H1 (cell line): ENCODE results near the gene OTOS. TPM values are rescaled to one million over a fixed set of nuclear protein-coding genes. Genes with fewer than 3 reads are reported as not detected.

Experiments
- CTCF ChIA-PET: fragments of 300-600 bp; sonication (Branson Sonifier 250); formaldehyde crosslinking; loops from one replicate; lab custom pipeline; 2021; ENCODE audit not compliant: partially characterized antibody; lab: Charles Lee
- POLR2A ChIA-PET: fragments of 300-600 bp; sonication (Branson Sonifier 250); formaldehyde crosslinking; loops from one replicate; lab custom pipeline; 2021; ENCODE audit warnings: inconsistent platforms; ENCODE audit not compliant: partially characterized antibody; lab: Charles Lee
- DNase-seq, 2 experiments: peaks; one replicate each; pipeline versions ENCODE4 v3.0.0 to v3.0.0-alpha.2; 2010 to 2022; ENCODE audit warnings: low spot score in 2 of 2, low read depth in 1 of 2, mixed read lengths in 1 of 2
- FAIRE-seq: peaks from 2 replicates; lab custom pipeline; 2011; peaks lifted over from hg19 to GRCh38; lab: Jason Lieb, UNC
- H2AFZ ChIP-seq: 2 replicates; pipeline ENCODE4 v1.8.1; 2012; ENCODE audit warnings: low read length, inconsistent platforms
- H2AK5ac ChIP-seq: 2 replicates; pipeline ENCODE4 v1.6.1; 2013; ENCODE audit warnings: low read depth, low read length
- H2BK120ac ChIP-seq: replicated peaks from 2 replicates; pipeline ENCODE3; 2013; ENCODE audit warnings: low read depth, low read length, inconsistent platforms
- H2BK12ac ChIP-seq: 2 replicates; pipeline ENCODE4 v1.6.1; 2013; ENCODE audit warnings: low read depth, low read length
- H2BK15ac ChIP-seq: 2 replicates; pipeline ENCODE4 v1.6.1; 2013; ENCODE audit warnings: low read length
- H2BK20ac ChIP-seq: 2 replicates; pipeline ENCODE4 v1.6.1; 2013; ENCODE audit warnings: low read length
- H2BK5ac ChIP-seq: 2 replicates; pipeline ENCODE4 v1.6.1; 2013; ENCODE audit warnings: low read depth, low read length
- H3K14ac ChIP-seq: 2 replicates; pipeline ENCODE4 v1.6.1; 2013; ENCODE audit warnings: inconsistent platforms; ENCODE audit not compliant: insufficient read length
- H3K18ac ChIP-seq: 2 replicates; pipeline ENCODE4 v1.6.1; 2013; ENCODE audit warnings: low read length; ENCODE audit errors: extremely low read depth
- H3K23ac ChIP-seq: 2 replicates; pipeline ENCODE4 v1.6.1; 2013; ENCODE audit warnings: inconsistent platforms; ENCODE audit not compliant: insufficient read length
- H3K23me2 ChIP-seq: 2 replicates; pipeline ENCODE4 v1.6.1; 2013; ENCODE audit warnings: low read depth, low read length
- H3K27ac ChIP-seq: 2 replicates; pipeline ENCODE4 v1.6.1; 2011; ENCODE audit warnings: low read depth, low read length, inconsistent platforms
- H3K27me3 ChIP-seq, 4 experiments: replicated peaks in 1 of 4; 1 replicate in 1 of 4; 2 replicates in 3 of 4; pipeline versions ENCODE4 v1.6.1 to v1.8.1; 2011 to 2013; ENCODE audit warnings: low read length in 3 of 4, mild to moderate bottlenecking in 3 of 4, inconsistent platforms in 2 of 4, mixed read lengths in 2 of 4, moderate library complexity in 1 of 4; ENCODE audit not compliant: control insufficient read depth in 3 of 4, insufficient read depth in 3 of 4; ENCODE audit errors: extremely low read depth in 1 of 4
- H3K36me3 ChIP-seq, 4 experiments: 2 replicates each; pipeline versions ENCODE4 v1.6.1 to v1.8.1; 2011 to 2013; ENCODE audit warnings: mild to moderate bottlenecking in 4 of 4, low read length in 3 of 4, moderate library complexity in 2 of 4, control low read depth in 1 of 4, inconsistent platforms in 1 of 4; ENCODE audit not compliant: insufficient read depth in 4 of 4, control insufficient read depth in 2 of 4
- H3K4ac ChIP-seq: replicated peaks from 2 replicates; pipeline ENCODE3; 2013; ENCODE audit warnings: low read length, low read depth, mixed read lengths, inconsistent platforms; ENCODE audit not compliant: insufficient read length
- H3K4me1 ChIP-seq, 4 experiments: replicated peaks in 1 of 4; 1 replicate in 1 of 4; 2 replicates in 3 of 4; pipeline versions ENCODE4 v1.6.1 to v1.8.1; 2011 to 2013; ENCODE audit warnings: low read length in 3 of 4, inconsistent platforms in 2 of 4, mixed read lengths in 1 of 4; ENCODE audit not compliant: insufficient read depth in 4 of 4, control insufficient read depth in 3 of 4
- H3K4me2 ChIP-seq, 2 experiments: 2 replicates each; pipeline versions ENCODE4 v1.6.1 to v1.8.1; 2011 to 2013; ENCODE audit warnings: low read depth in 2 of 2, low read length in 2 of 2, control low read depth in 1 of 2, inconsistent platforms in 1 of 2, mild to moderate bottlenecking in 1 of 2; ENCODE audit not compliant: insufficient read depth in 1 of 2
- H3K4me3 ChIP-seq, 4 experiments: fragments of 200-600, 300-600 bp in 1 of 4; sonication (generic), shearing (Covaris generic), sonication (Bioruptor Twin) in 1 of 4; 2 replicates each; pipeline versions ENCODE4 v1.5.1 to v1.8.1; 2011 to 2016; ENCODE audit warnings: low read length in 4 of 4, low read depth in 3 of 4, control low read depth in 2 of 4, inconsistent platforms in 2 of 4, mild to moderate bottlenecking in 2 of 4, mixed read lengths in 1 of 4, moderate library complexity in 1 of 4; ENCODE audit not compliant: insufficient read depth in 2 of 4; ENCODE audit errors: extremely low read depth in 1 of 4
- H3K56ac ChIP-seq: replicated peaks from 2 replicates; pipeline ENCODE3; 2013; ENCODE audit warnings: low read depth, mild to moderate bottlenecking, mixed read lengths, low read length, inconsistent platforms; ENCODE audit not compliant: insufficient read length
- H3K79me1 ChIP-seq: 2 replicates; pipeline ENCODE4 v1.6.1; 2013; ENCODE audit warnings: low read depth, low read length, control low read depth
- H3K79me2 ChIP-seq, 2 experiments: 2 replicates each; pipeline versions ENCODE4 v1.6.1 to v1.8.1; 2012 to 2013; ENCODE audit warnings: low read length in 2 of 2, mild to moderate bottlenecking in 2 of 2, inconsistent platforms in 1 of 2; ENCODE audit not compliant: insufficient read depth in 2 of 2, control insufficient read depth in 1 of 2
- H3K9ac ChIP-seq, 4 experiments: replicated peaks in 1 of 4; 1 replicate in 1 of 4; 2 replicates in 3 of 4; pipeline versions ENCODE4 v1.6.1 to v1.8.1; 2011 to 2013; ENCODE audit warnings: low read depth in 3 of 4, low read length in 3 of 4, control low read depth in 2 of 4, mild to moderate bottlenecking in 2 of 4, moderate library complexity in 2 of 4, inconsistent platforms in 1 of 4; ENCODE audit errors: extremely low read depth in 1 of 4
- H3K9me3 ChIP-seq, 2 experiments: 2 replicates each; pipeline versions ENCODE4 v1.6.1 to v1.8.1; 2012 to 2013; ENCODE audit warnings: mild to moderate bottlenecking in 2 of 2, moderate library complexity in 2 of 2, control low read depth in 1 of 2, inconsistent platforms in 1 of 2, low read depth in 1 of 2, low read length in 1 of 2, mixed read lengths in 1 of 2; ENCODE audit not compliant: insufficient read depth in 2 of 2
- H4K20me1 ChIP-seq, 2 experiments: replicated peaks in 1 of 2; 2 replicates each; pipeline versions ENCODE3 to v1.8.1; 2011 to 2013; ENCODE audit warnings: inconsistent platforms in 2 of 2, low read length in 2 of 2, mild to moderate bottlenecking in 1 of 2; ENCODE audit not compliant: insufficient read depth in 2 of 2, control insufficient read depth in 1 of 2
- H4K5ac ChIP-seq: 2 replicates; pipeline ENCODE4 v1.6.1; 2013; ENCODE audit warnings: low read length, low read depth, mixed read lengths, inconsistent platforms; ENCODE audit not compliant: insufficient read length
- H4K8ac ChIP-seq: 2 replicates; pipeline ENCODE4 v1.8.0; 2013; ENCODE audit warnings: mild to moderate bottlenecking, moderate library complexity, low read length, inconsistent platforms; ENCODE audit not compliant: insufficient read depth; ENCODE audit errors: extremely low read depth
- H4K91ac ChIP-seq: replicated peaks from 2 replicates; pipeline ENCODE3; 2013; ENCODE audit warnings: low read length, mixed read lengths, inconsistent platforms; ENCODE audit not compliant: insufficient read length
- BCL11A ChIP-seq, 2 experiments: IDR thresholded peaks; one replicate each; pipeline ENCODE4 v1.6.1; 2011; ENCODE audit warnings: low read depth in 2 of 2, low read length in 2 of 2, mild to moderate bottlenecking in 2 of 2
- CHD2 ChIP-seq: IDR thresholded peaks from 2 replicates; pipeline ENCODE4 v1.6.1; 2012; ENCODE audit warnings: low read length, improper control_type of control experiment
- RAD21 ChIP-seq, 2 experiments: IDR thresholded peaks in 1 of 2; conservative IDR thresholded peaks in 1 of 2; 2 replicates each; pipeline ENCODE4 v1.6.1; 2011; ENCODE audit warnings: low read depth in 2 of 2, low read length in 2 of 2, improper control_type of control experiment in 1 of 2, inconsistent platforms in 1 of 2, mild to moderate bottlenecking in 1 of 2, moderate library complexity in 1 of 2
- SRF ChIP-seq: IDR thresholded peaks from 2 replicates; pipeline ENCODE4 v1.6.1; 2011; ENCODE audit warnings: mild to moderate bottlenecking, low read depth, low read length, moderate library complexity
- TEAD4 ChIP-seq: IDR thresholded peaks from 2 replicates; pipeline ENCODE4 v1.6.1; 2012; ENCODE audit warnings: low read depth, low read length, inconsistent platforms, mixed read lengths
- WGBS, 2 experiments: shearing (Covaris generic) in 1 of 2; methylation state at CpG; one replicate each; pipeline versions ENCODE4 v1.1.6 to v1.1.7; 2013 to 2015; ENCODE audit warnings: low lambda C conversion rate in 2 of 2, mixed read lengths in 2 of 2, inconsistent platforms in 1 of 2, low coverage in 1 of 2, missing lambda C conversion rate in 1 of 2; ENCODE audit not compliant: insufficient replicate concordance in 2 of 2, insufficient coverage in 1 of 2, insufficient read length in 1 of 2; ENCODE audit errors: extremely low coverage in 1 of 2, missing lambda C conversion rate in 1 of 2; 5-methylcytosine and 5-hydroxymethylcytosine counted together
- polyA plus RNA-seq, 7 experiments: library from polyadenylated mRNA; depleted of rRNA in 3 of 7; stranded (reverse) in 5 of 7; unstranded in 2 of 7; fragments of >200 nt in 5 of 7; fragments of 200-250 nt in 2 of 7; gene quantifications; 1 replicate in 5 of 7; 2 replicates in 1 of 7; 4 replicates in 1 of 7; pipeline versions ENCODE4 v1.2.1 to v1.2.3, GENCODE V29; 2011 to 2013; ENCODE audit warnings: missing spikeins in 2 of 7, mixed read lengths in 2 of 7
- total RNA-seq: library from RNA; stranded (reverse); fragmentation: NEBNext Ultra II Directional; extraction: Animal tissue kit (Norgen Biotek cat#: 25700); gene quantifications from 2 replicates; pipeline ENCODE4 v1.2.1, GENCODE V29; 2021
- TF ChIP-seq, protein P1 (sequence below), 3 experiments: IDR thresholded peaks; 1 replicate in 2 of 3; 2 replicates in 1 of 3; pipeline versions ENCODE4 v1.5.1 to v1.6.1; 2011; ENCODE audit warnings: low read length in 3 of 3, mild to moderate bottlenecking in 3 of 3, inconsistent platforms in 2 of 3, low read depth in 1 of 3, moderate library complexity in 1 of 3; ENCODE audit not compliant: insufficient read depth in 1 of 3; ENCODE audit errors: control extremely low read depth in 1 of 3

The OTOS gene
- total and polyA plus RNA-seq, 2 of the 8 experiments (the other 6 are each of a cell fraction or from before 2014, with no cell fraction given): 0.17 TPM; not detected in 1

DNA sequence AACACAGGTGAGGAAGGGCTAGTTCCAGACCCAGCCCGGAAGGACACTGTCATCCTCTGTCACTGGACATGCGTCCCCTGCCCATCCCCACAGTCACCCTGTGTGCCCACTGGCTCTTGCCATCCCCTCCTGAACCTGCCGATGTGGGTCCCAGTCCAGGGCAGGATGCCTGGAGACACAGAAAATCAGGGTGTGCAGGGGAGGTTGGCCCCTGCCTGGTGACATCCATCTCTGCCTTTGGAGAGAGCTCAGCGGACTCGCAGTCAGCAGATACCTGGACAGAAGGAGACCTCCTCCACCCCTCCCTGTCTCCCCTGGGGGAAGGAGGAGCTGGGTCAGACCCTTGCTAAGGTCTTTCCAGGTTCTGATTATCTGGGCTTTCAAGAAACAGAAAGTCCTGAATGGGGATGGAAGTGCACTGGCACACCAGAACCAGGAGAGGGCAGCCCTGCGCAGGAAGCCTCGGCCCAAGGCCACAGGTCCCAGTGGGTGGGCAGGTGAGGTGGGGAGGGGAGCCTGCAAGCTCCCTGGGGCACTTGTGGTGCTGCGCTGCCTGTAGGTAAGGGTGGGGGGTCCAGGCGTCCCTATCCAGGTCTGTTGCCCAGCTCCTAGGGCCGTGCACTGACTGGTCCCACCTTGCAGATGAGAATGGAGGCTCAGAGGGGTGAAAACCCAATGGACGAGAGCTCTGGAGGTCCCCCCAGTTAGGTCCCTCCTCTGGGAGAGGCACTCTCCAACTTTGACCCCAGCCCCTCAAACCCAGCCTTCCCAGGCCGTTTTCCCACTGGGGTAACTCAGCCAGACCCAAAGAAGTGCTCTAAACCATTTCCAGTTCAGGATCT, 9.7 kb upstream of the OTOS start:
- ChIA-PET CTCF (interaction anchor here (0.5 to 1.6 kb wide), 3 partner anchors 17 to 53 kb away, joined by 3 to 4 read pairs (median 3); no protein-coding TSS in a partner anchor), POLR2A (no interaction called here)
- WGBS, 2 experiments: 42% methylated on average over 12 of the region's 12 CpGs; no CpG with 5 or more reads in 1 of the 2 experiments

More for the DNA sequence above, 9.7 kb upstream of the OTOS start:
- no peak overlapping the region for H2AK5ac ChIP-seq
- peaks cover 9% of the 10 kb centered on the region; the same call in 1 of the 2 replicates for H3K23me2 ChIP-seq
- H3K18ac ChIP-seq: no peak overlapping the region
- H3K27ac ChIP-seq: no peak overlapping the region
- no peak overlapping the region for H4K5ac ChIP-seq
- H3K9ac ChIP-seq: no peak overlapping the region; a peak in 1 of 7 replicates
- DNase-seq (peak in 1 of 2 experiments; percentile 87), FAIRE-seq (no peak)
- H3K4me2 ChIP-seq: no peak overlapping the region
- TF ChIP-seq, protein P1, sequence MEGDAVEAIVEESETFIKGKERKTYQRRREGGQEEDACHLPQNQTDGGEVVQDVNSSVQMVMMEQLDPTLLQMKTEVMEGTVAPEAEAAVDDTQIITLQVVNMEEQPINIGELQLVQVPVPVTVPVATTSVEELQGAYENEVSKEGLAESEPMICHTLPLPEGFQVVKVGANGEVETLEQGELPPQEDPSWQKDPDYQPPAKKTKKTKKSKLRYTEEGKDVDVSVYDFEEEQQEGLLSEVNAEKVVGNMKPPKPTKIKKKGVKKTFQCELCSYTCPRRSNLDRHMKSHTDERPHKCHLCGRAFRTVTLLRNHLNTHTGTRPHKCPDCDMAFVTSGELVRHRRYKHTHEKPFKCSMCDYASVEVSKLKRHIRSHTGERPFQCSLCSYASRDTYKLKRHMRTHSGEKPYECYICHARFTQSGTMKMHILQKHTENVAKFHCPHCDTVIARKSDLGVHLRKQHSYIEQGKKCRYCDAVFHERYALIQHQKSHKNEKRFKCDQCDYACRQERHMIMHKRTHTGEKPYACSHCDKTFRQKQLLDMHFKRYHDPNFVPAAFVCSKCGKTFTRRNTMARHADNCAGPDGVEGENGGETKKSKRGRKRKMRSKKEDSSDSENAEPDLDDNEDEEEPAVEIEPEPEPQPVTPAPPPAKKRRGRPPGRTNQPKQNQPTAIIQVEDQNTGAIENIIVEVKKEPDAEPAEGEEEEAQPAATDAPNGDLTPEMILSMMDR (IDR thresholded peaks at IDR 0.05; ENCODE audit: control extremely low read depth in 1 of 3, insufficient read depth in 1 of 3, low read depth in 1 of 3, low read length in 3 of 3): peak in 2 of 3 experiments; percentile 80 to 86; a peak in 3 of 4 replicates
- no peak for TF ChIP-seq TEAD4
- no peak for TF ChIP-seq BCL11A (IDR thresholded peaks at IDR 0.05; ENCODE audit: low read depth in 2 of 2, low read length in 2 of 2)
- peak; percentile 86 to 88 for TF ChIP-seq RAD21 (IDR thresholded peaks at IDR 0.05 in 1 of 2, conservative IDR thresholded peaks at IDR 0.05 in 1 of 2; ENCODE audit: low read depth in 2 of 2, low read length in 2 of 2)
- no peak for TF ChIP-seq CHD2
- TF ChIP-seq SRF: no peak
- H2BK20ac ChIP-seq: no peak overlapping the region
- no peak overlapping the region for H2BK120ac ChIP-seq
- H3K27me3 ChIP-seq: peaks cover 0 to 10% (median 4%) of the 10 kb centered on the region in 4 experiments; a peak in 3 of 7 replicates
- no peak overlapping the region for H2BK12ac ChIP-seq
- no peak overlapping the region for H2BK15ac ChIP-seq
- H3K23ac ChIP-seq: no peak overlapping the region
- no peak overlapping the region for H3K4me3 ChIP-seq
- peaks cover 0 to 11% of the 10 kb centered on the region in 2 experiments for H4K20me1 ChIP-seq
- no peak overlapping the region for H2BK5ac ChIP-seq
- no peak overlapping the region; the same call in 1 of the 2 replicates for H4K8ac ChIP-seq
- H3K56ac ChIP-seq: no peak overlapping the region
- H3K4ac ChIP-seq: no peak overlapping the region
- no peaks in the 10 kb centered on the region; a peak in 2 of 7 replicates for H3K4me1 ChIP-seq
- H3K36me3 ChIP-seq: no peaks in the 10 kb centered on the region
- H3K14ac ChIP-seq: no peak overlapping the region
- H3K79me1 ChIP-seq: no peaks in the 10 kb centered on the region
- H3K79me2 ChIP-seq: no peaks in the 10 kb centered on the region
- H3K9me3 ChIP-seq: peaks cover 0 to 6% of the 10 kb centered on the region in 2 experiments; a peak in 1 of 4 replicates
- H2AFZ ChIP-seq: no peak overlapping the region
- H4K91ac ChIP-seq: no peak overlapping the region
